Measurements from ENCODE around the gene KCNT1. TPM values are rescaled to one million over a fixed set of nuclear protein-coding genes. Genes with fewer than 3 reads are reported as not detected.

The KCNT1 gene
- total and polyA plus RNA-seq, 10 of the 15 experiments (the other 5 are each of a cell fraction or from before 2014, with no cell fraction given) = not detected

GRCh38 chr9:135769489-135770202 lies 67.7 kb downstream of the KCNT1 start:
- no peak overlapping the region for H3K4me2 ChIP-seq (ENCODE audit: control insufficient read depth, insufficient read depth)
- intact Hi-C loops (cut with micrococcal nuclease; ENCODE audit: unreplicated experiment) = no loop called here
- ATAC-seq (no peak), FAIRE-seq (no peak), DNase-seq (ENCODE audit: low read depth, low spot score) (no peak)
- 57% methylated on average over 29 of the region's 32 CpGs for WGBS (ENCODE audit: insufficient coverage, insufficient replicate concordance, low lambda C conversion rate, missing lambda C conversion rate)
- no peak overlapping the region for H3K9ac ChIP-seq (ENCODE audit: control insufficient read depth, insufficient read depth, low read length)
- TF ChIP-seq RBBP5 (conservative IDR thresholded peaks at IDR 0.05) (no peak), EZH2 (IDR thresholded peaks at IDR 0.05; ENCODE audit: borderline replicate concordance, control insufficient read depth, low read depth, low read length) (no peak), SUPT20H (IDR thresholded peaks at IDR 0.05; ENCODE audit: borderline replicate concordance, control insufficient read depth, low read depth, low read length) (no peak), NFYB (IDR thresholded peaks at IDR 0.05; ENCODE audit: insufficient read depth, low read depth, low read length) (no peak), KAT2A (conservative IDR thresholded peaks at IDR 0.05; ENCODE audit: control insufficient read depth, low read depth, low read length) (no peak), TAF1 (IDR thresholded peaks at IDR 0.05; ENCODE audit: borderline replicate concordance, low read depth, low read length) (no peak), FOS (IDR thresholded peaks at IDR 0.05; ENCODE audit: borderline replicate concordance, extremely low read depth, insufficient read length) (no peak), SPI1 (IDR thresholded peaks at IDR 0.05; ENCODE audit: borderline replicate concordance, insufficient read depth, low read depth, low read length) (no peak), IRF4 (IDR thresholded peaks at IDR 0.05; ENCODE audit: low read depth, low read length) (no peak), SIX5 (IDR thresholded peaks at IDR 0.05; ENCODE audit: low read depth, low read length, severe bottlenecking) (no peak)
- H4K20me1 ChIP-seq (ENCODE audit: control insufficient read depth, insufficient read depth) = no peaks in the 10 kb centered on the region
- H3K27ac ChIP-seq (ENCODE audit: control insufficient read depth, insufficient read depth) = no peak overlapping the region
- ChIA-PET POLR2A (no interaction called here), RAD21 (ENCODE audit: unreplicated experiment) (no interaction called here), SMC1A (ENCODE audit: uncharacterized antibody, unreplicated experiment) (no interaction called here), CTCF (no interaction called here)
- no peak overlapping the region for H3K4me3 ChIP-seq
- H3K27me3 ChIP-seq (replicated peaks in 1 of 2; ENCODE audit: control insufficient read depth in 2 of 2, insufficient read depth in 2 of 2, low read length in 1 of 2) = no peaks in the 10 kb centered on the region
- BruUV-seq (replicated peaks) = no TSS peak
- in situ Hi-C loops (cut with MboI) = no loop called here
- H3K4me1 ChIP-seq (ENCODE audit: control insufficient read depth, insufficient read depth, low read length) = no peaks in the 10 kb centered on the region
- H2AFZ ChIP-seq (ENCODE audit: control insufficient read depth, low read depth, low read length) = no peak overlapping the region
- H3K79me2 ChIP-seq (ENCODE audit: control insufficient read depth, insufficient read depth, low read length) = no peaks in the 10 kb centered on the region
- H3K36me3 ChIP-seq (ENCODE audit: control insufficient read depth in 2 of 2, insufficient read depth in 2 of 2, low read length in 1 of 2) = no peaks in the 10 kb centered on the region
- H3K9me3 ChIP-seq (replicated peaks; ENCODE audit: control insufficient read depth, insufficient read depth, low read length) = no peaks in the 10 kb centered on the region; the same call in 2 of the 3 replicates

Measured in GM12878 (cell line).